Stimulated activated CD8-positive, alpha-beta memory T cell treated with anti-CD3 and anti-CD28 coated beads, Interleukin-7, amount 100 ng/mL, for 24 hours (primary cell): Measurements from ENCODE around the gene AFG1L.
"Not testable (repeated sequence)": the region's sequence is repeated elsewhere in the genome, so short reads cannot be mapped to it uniquely, and the experiment has no call there.

Experiments used
- DNase-seq: peaks from one replicate; pipeline ENCODE4 v3.0.0-alpha.2; 2020; ENCODE audit warnings: low read depth

The AFG1L gene

GRCh38 chr6:108417027-108417426, 122.2 kb downstream of the AFG1L start:
- DNase-seq: no peak

DNA sequence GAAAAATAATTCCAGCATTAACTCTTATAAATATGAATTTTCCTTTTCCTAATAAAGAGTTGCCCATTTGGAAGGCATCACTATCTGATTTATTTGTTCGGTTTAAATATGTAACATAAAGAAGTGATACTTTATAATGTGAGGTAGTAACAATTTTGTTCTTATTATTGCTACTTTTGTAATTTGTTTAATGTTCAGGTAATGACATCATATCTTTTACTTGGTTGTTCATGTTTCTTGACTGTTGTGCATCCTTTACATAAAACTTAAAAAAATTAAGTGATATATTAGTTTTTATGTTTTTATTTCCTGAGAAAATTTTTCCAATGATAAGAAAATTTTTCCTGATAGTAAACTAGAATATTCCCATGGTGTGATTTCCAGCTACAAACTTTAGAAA, 124.6 kb downstream of the AFG1L start:
- DNase-seq: no peak

- DNase-seq: no peak
These were observed 125.2 kb downstream of the AFG1L start for GRCh38 chr6:108419934-108420609.

DNA sequence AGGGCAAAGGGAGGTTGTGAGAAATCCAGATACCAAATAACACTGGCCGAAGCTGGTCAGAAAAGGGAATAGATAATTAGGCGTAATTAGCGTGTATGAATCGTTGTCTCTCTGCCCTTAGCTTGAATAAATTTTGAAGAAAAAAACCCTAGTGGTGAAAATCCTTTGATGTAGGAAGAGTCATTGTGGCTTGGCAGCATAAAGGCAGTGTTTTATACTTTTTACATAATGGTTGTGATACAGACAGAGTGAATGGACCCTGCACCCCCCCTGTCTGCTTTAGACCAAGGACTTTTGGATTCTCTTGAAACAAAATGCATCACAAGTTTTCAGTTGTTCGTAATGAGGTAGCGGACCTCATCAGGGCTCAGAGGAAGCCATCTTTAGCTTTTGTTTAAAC, 126.5 kb downstream of the AFG1L start:
- DNase-seq: no peak

- DNase-seq: no peak
These were observed 129.3 kb downstream of the AFG1L start for GRCh38 chr6:108423982-108424705.

- no peak for DNase-seq
These were observed 130.6 kb downstream of the AFG1L start for GRCh38 chr6:108425428-108425827.

GRCh38 chr6:108432143-108432542, 137.3 kb downstream of the AFG1L start:
- no peak for DNase-seq

- no peak for DNase-seq
These were observed 137.9 kb downstream of the AFG1L start for GRCh38 chr6:108432792-108433191.

DNA sequence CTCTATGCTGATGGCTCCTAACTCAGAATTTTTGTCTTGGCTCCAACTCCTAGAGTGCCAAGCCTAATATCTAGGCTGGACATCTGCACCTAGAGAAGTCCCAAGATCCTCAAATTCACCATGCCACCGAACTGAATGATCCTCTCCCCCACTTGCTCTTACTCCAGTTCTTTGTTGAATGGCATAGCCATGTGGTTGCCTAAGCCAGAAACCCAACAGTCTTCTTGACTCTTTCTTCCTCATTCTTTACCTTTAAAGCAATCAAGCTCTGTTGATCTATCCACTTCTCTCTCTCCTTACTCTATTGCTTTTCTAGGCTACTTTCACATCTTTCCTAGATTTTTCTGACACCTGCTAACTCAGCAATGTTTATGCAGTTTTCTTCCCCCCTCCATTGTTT, 139.4 kb downstream of the AFG1L start:
- DNase-seq: no peak

- DNase-seq: no peak
These were observed 140.5 kb downstream of the AFG1L start for GRCh38 chr6:108435391-108435790.

DNA sequence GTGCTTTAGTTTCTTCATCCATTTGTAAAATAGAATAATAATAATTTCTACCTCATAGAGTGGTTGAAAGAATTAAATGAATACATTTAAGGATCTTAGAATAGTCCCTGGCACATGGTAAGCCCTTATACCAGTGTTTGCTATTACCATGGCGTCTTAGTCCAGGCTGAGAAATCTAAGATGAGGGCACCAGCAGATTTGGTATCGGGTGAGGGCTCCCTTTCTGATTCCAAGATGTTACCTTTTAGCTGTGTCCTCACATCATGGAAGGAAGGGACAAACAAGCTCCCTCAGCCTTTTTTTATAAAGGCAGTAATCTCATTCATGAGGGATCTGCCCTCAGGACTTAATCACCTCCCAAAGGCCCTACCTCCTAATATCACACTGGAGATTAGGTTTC, 141.9 kb downstream of the AFG1L start:
- no peak for DNase-seq

GRCh38 chr6:108437821-108438220, 143.0 kb downstream of the AFG1L start:
- DNase-seq: no peak

DNA sequence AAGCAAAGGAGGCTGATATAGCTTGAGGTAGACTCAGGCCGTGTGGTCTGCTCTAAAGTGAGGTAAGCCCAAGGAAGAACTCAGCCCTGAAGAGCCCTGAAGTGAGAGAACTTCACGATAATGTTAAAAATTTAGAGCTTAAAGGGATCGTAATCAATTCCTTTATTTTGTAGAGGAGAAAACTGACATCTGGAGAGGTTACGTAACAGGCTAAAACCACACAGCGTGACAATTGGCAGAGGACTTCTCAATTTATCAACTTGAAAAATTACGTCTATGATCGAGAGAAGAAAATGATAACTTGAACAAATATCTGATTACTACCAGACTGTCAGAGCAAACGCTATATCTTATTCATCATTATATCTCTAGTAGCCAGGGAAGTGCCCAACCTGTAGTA, 144.1 kb downstream of the AFG1L start:
- DNase-seq: no peak

GRCh38 chr6:108441141-108441540, 146.3 kb downstream of the AFG1L start:
- DNase-seq: no peak

GRCh38 chr6:108442770-108443520, 148.1 kb downstream of the AFG1L start:
- DNase-seq: no peak

GRCh38 chr6:108446629-108447150, 151.8 kb downstream of the AFG1L start:
- DNase-seq: no peak

DNA sequence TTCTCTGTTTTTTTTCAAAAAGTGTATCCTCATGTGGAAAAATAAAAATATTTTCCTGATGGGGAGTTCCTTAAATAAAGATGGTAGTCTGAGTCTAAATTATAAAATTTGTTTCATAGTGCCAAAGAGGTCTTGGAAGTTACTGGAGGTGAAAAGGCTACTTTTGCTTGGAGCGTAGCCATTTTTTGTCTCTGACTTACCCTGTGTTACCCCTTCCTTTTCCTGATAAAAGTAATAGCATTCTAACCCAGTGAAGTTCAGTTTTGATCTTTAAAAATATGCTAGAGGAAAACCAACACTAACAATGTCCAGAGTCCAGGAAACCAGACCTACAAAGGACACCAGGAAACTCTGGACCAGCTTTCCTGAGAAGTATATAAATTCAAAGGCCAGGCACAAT, 153.6 kb downstream of the AFG1L start:
- DNase-seq: no peak

GRCh38 chr6:108449717-108450116, 154.9 kb downstream of the AFG1L start:
- not testable (repeated sequence) for DNase-seq

DNA sequence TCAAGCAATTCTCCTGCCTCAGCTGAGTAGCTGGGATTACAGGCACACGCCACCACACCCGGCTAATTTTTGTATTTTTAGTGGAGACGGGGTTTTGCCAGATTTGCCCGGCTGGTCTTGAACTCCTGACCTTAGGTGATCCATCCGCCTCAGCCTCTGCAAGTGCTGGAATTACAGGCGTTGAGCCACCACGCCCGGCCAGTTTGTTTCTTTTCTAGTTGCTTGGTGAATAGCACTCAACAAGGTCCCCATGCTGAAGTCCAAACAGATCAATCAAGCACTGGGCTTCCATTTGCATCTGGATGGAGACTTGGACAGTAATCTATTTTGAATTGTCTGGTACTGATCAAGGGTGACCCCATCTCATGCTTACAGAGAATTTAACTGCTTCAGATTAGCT, 157.0 kb downstream of the AFG1L start:
- no peak for DNase-seq

DNA sequence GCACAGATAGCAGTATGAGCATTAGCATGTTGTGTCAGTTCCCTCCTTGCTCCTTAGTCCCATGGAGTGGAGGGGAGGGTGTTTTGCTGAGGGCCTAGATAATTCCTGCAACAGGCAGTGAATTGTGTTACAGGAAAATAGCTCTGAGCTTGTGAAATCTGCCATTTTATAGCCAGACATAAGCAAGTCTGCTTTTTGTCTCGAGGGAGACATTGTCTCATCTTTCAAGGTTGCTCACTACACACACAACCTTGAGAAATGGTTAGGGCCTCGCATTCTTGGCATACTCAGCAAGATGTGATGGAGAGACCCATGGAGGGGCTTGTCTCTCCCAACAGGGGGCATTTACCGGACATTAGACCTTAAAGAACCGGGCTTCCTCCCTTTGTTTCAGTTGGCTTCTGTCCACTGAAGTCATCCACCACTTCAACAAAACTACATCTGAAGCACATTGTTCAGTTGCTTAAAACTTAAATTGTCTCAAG, 157.9 kb downstream of the AFG1L start:
- no peak for DNase-seq

DNA sequence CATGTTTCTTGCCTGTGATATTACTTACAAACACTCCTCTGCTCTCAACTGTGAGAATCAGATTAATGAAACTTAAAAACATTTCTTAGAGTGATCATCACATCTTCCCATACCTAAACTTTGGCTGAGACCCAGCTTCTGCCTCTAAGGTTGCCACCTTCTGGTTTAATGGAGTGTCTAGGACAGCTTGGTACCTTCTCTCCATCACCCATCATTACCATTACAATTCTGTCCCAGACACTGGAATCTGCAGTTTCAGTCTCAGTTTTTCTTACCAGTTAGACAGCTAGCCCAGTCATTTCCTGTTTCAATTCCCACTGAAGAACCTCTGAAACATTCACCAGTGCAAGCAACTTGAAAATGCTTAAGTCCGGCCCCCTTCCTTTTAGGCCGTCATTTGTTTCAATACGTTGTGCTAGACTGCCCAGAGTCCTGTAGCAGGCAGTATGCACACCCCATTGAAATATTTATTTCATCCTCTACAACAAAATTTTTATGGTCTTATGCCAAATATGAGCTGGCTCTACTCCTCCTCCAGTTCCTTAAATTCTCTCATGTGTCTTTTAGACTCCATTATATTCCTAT, 158.8 kb downstream of the AFG1L start:
- DNase-seq: no peak

- no peak for DNase-seq
These were observed 159.5 kb downstream of the AFG1L start for GRCh38 chr6:108454356-108454755.
